IPS DF 19.7 (cell line): ENCODE measurements around the gene ENOX2.

Source experiments
- DNase-seq: peaks from one replicate; pipeline ENCODE4 v3.0.0-alpha.2; 2013; ENCODE audit warnings: low read depth, low spot score

ENOX2 gene

GRCh38 chrX:130636277-130636676 is 266.7 kb downstream of the ENOX2 start:
- no peak for DNase-seq

- no peak for DNase-seq
Observed at GRCh38 chrX:130631011-130631410, 272.0 kb downstream of the ENOX2 start.

- DNase-seq = no peak
Observed at GRCh38 chrX:130628516-130628915, 274.5 kb downstream of the ENOX2 start.

GRCh38 chrX:130626521-130626920 is 276.5 kb downstream of the ENOX2 start:
- DNase-seq = no peak

- no peak for DNase-seq
Observed at GRCh38 chrX:130625386-130625785, 277.6 kb downstream of the ENOX2 start.

GRCh38 chrX:130623518-130623917 is 279.5 kb downstream of the ENOX2 start:
- DNase-seq = no peak

GRCh38 chrX:130615941-130616340 is 287.1 kb downstream of the ENOX2 start:
- DNase-seq = no peak

- no peak for DNase-seq
Observed at GRCh38 chrX:130607431-130607830, 295.6 kb downstream of the ENOX2 start.

- no peak for DNase-seq
Observed at GRCh38 chrX:130606425-130606824, 296.6 kb downstream of the ENOX2 start.

- DNase-seq = no peak
Observed at GRCh38 chrX:130604882-130605281, 298.1 kb downstream of the ENOX2 start.

GRCh38 chrX:130594453-130594916 is 308.5 kb downstream of the ENOX2 start:
- no peak for DNase-seq

- no peak for DNase-seq
Observed at GRCh38 chrX:130593911-130594310, 309.1 kb downstream of the ENOX2 start.

- no peak for DNase-seq
Observed at GRCh38 chrX:130592204-130592603, 310.8 kb downstream of the ENOX2 start.

GRCh38 chrX:130578906-130579305 is 324.1 kb downstream of the ENOX2 start:
- no peak for DNase-seq

- DNase-seq = no peak
Observed at GRCh38 chrX:130577431-130577830, 325.6 kb downstream of the ENOX2 start.

- no peak for DNase-seq
Observed at GRCh38 chrX:130575831-130576389, 327.1 kb downstream of the ENOX2 start.
